ENCODE results near the gene ADGRA3.

GRCh38 chr4:22391551-22391950, 124.3 kb downstream of the ADGRA3 start:
- TF ChIP-seq CTCF (IDR thresholded peaks at IDR 0.05) (no peak), POLR2AphosphoS5 (IDR thresholded peaks at IDR 0.05) (no peak)
